ENCODE results near the gene UIMC1. TPM values are rescaled to one million over a fixed set of nuclear protein-coding genes. Genes with fewer than 3 reads are reported as not detected.

UIMC1 gene
- total and polyA plus RNA-seq, 2 of the 13 experiments (the other 11 are each of a cell fraction or from before 2014, with no cell fraction given): 18.9 to 32.7 TPM

DNA sequence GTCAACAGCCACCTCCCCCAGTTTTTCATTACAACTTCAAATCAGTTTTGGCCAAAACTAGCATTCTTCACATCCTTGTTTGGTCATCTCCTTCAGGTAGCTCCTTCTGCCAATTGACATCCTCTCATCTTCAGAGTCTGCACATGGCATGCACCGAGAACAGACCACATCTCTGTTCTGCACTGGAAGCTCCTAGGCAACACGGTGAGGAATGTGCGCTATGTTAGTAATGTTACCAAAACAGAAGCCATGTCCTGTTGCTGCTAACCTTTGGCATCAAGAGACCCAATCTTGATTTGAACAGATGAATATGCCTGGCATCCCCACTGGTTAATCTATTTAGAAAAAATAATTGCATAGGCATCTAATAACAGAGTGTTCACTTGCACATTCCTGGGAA, 102.3 kb downstream of the UIMC1 start:
- CTCF ChIA-PET (ENCODE audit: low intra/inter-chr PET ratio, low total read pairs): no interaction called here
- in situ Hi-C loops (cut with HindIII; ENCODE audit: extremely low pct_ligation_motif_present, low pct_unique_long_range_greater_than_20kb): no loop called here
- TF ChIP-seq ZNF556 (CRISPR knock-in tag; IDR thresholded peaks at IDR 0.05; ENCODE audit: borderline replicate concordance): no peak

DNA sequence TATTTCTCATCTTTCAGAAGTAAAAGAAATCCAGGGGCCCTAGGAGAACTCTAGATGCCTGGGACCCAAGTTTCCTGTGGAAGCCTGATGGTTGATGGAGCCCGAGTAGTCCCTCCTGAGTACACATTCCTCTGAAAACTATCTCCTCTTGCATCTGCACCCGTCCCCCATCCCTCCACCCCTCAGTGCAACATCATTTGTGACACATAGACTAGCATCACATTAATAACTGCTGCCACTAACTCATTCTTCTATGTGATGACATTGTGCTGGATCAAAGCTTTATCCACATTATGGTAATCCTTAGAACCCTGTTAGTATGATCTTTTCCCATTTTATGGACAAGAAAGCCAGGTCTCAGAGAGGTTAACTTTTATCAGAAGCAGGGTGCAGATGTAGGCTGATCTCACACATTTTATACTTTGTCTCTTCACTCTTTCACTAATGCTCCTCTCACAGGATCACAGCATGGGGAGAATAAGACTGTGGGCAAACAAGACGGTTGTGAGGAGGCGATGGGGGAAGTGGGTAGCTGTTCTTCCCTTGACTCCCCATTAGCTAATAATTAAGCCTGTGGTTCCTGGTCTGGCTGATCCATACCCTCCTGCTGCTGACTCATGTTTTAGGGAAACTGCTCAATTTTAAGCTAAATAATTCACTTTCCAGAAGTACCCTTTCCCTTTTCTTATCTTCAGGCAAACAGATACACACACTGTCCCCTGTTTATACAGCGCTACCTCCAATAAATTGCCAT, 103.5 kb downstream of the UIMC1 start:
- intact Hi-C loops (cut with micrococcal nuclease; ENCODE audit: unreplicated experiment) (no loop called here), in situ Hi-C loops (cut with HindIII; ENCODE audit: extremely low pct_ligation_motif_present, low pct_unique_long_range_greater_than_20kb) (no loop called here)
- 52% methylated on average over 3 of the region's 5 CpGs for WGBS (ENCODE audit: low lambda C conversion rate)
- H3K4me3 ChIP-seq (replicated peaks in 1 of 3; ENCODE audit: insufficient read depth in 1 of 3, low read depth in 2 of 3, low read length in 3 of 3): no peak overlapping the region
- no peak overlapping the region for H3K4me2 ChIP-seq (ENCODE audit: low read depth, low read length)
- H4K20me1 ChIP-seq (ENCODE audit: insufficient read depth, low read length): no peaks in the 10 kb centered on the region
- no peak overlapping the region for H2AFZ ChIP-seq (ENCODE audit: low read length)
- H3K27me3 ChIP-seq (ENCODE audit: control insufficient read depth in 1 of 2, insufficient read depth in 2 of 2, low read length in 2 of 2): no peaks in the 10 kb centered on the region
- no peaks in the 10 kb centered on the region for H3K79me2 ChIP-seq (ENCODE audit: insufficient read depth, low read length)
- H3K4me1 ChIP-seq (ENCODE audit: insufficient read depth, low read length): peaks cover 19% of the 10 kb centered on the region
- DNase-seq (ENCODE audit: low spot score): peak; percentile 21
- CTCF ChIA-PET (ENCODE audit: low intra/inter-chr PET ratio, low total read pairs): no interaction called here
- no peaks in the 10 kb centered on the region for H3K9me3 ChIP-seq (ENCODE audit: low read length)
- no TSS peak for BruUV-seq (replicated peaks)
- peak; percentile 78 for FAIRE-seq
- H3K9ac ChIP-seq (ENCODE audit: insufficient read depth, low read depth, low read length): no peak overlapping the region
- H3K36me3 ChIP-seq (replicated peaks in 1 of 2; ENCODE audit: control insufficient read depth in 1 of 2, insufficient read depth in 2 of 2, low read length in 2 of 2): peaks cover 19 to 39% of the 10 kb centered on the region in 2 experiments
- peak; percentile 53 for ATAC-seq
- POLR2A ChIA-PET: no interaction called here
- H3K27ac ChIP-seq (ENCODE audit: extremely low read length, insufficient read depth, low read length): peak overlapping the region; percentile 33
- TF ChIP-seq SNRNP70 (IDR thresholded peaks at IDR 0.05; ENCODE audit: low read depth, low read length) (no peak), RARG (CRISPR knock-in tag; IDR thresholded peaks at IDR 0.05; ENCODE audit: low read depth) (no peak), SMYD3 (CRISPR knock-in tag; IDR thresholded peaks at IDR 0.05) (no peak), RCOR2 (CRISPR knock-in tag; IDR thresholded peaks at IDR 0.05) (no peak), ZFP36L2 (CRISPR knock-in tag; IDR thresholded peaks at IDR 0.05) (no peak), MAFK (conservative IDR thresholded peaks at IDR 0.05 in 1 of 2, IDR thresholded peaks at IDR 0.05 in 1 of 2; ENCODE audit: low read length in 2 of 2) (peak; percentile 38 to 44; a peak in 2 of 4 replicates), SOX13 (IDR thresholded peaks at IDR 0.05) (no peak), SOX13 (CRISPR knock-in tag; conservative IDR thresholded peaks at IDR 0.05 in 1 of 2, IDR thresholded peaks at IDR 0.05 in 1 of 2) (no peak), RBM22 (optimal IDR thresholded peaks at IDR 0.05; ENCODE audit: low read length) (peak; percentile 71), PAF1 (CRISPR knock-in tag; IDR thresholded peaks at IDR 0.05) (no peak), RELA (CRISPR knock-in tag; IDR thresholded peaks at IDR 0.05) (no peak)
- TF ChIP-seq, protein P1, sequence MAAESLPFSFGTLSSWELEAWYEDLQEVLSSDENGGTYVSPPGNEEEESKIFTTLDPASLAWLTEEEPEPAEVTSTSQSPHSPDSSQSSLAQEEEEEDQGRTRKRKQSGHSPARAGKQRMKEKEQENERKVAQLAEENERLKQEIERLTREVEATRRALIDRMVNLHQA (CRISPR knock-in tag; IDR thresholded peaks at IDR 0.05): no peak
- TF ChIP-seq, protein P2, sequence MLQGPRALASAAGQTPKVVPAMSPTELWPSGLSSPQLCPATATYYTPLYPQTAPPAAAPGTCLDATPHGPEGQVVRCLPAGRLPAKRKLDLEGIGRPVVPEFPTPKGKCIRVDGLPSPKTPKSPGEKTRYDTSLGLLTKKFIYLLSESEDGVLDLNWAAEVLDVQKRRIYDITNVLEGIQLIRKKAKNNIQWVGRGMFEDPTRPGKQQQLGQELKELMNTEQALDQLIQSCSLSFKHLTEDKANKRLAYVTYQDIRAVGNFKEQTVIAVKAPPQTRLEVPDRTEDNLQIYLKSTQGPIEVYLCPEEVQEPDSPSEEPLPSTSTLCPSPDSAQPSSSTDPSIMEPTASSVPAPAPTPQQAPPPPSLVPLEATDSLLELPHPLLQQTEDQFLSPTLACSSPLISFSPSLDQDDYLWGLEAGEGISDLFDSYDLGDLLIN (CRISPR knock-in tag; IDR thresholded peaks at IDR 0.05; ENCODE audit: borderline replicate concordance): no peak
- TF ChIP-seq, protein P3, sequence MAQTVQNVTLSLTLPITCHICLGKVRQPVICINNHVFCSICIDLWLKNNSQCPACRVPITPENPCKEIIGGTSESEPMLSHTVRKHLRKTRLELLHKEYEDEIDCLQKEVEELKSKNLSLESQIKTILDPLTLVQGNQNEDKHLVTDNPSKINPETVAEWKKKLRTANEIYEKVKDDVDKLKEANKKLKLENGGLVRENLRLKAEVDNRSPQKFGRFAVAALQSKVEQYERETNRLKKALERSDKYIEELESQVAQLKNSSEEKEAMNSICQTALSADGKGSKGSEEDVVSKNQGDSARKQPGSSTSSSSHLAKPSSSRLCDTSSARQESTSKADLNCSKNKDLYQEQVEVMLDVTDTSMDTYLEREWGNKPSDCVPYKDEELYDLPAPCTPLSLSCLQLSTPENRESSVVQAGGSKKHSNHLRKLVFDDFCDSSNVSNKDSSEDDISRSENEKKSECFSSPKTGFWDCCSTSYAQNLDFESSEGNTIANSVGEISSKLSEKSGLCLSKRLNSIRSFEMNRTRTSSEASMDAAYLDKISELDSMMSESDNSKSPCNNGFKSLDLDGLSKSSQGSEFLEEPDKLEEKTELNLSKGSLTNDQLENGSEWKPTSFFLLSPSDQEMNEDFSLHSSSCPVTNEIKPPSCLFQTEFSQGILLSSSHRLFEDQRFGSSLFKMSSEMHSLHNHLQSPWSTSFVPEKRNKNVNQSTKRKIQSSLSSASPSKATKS (CRISPR knock-in tag; IDR thresholded peaks at IDR 0.05): no peak

More for the DNA sequence above, 102.3 kb downstream of the UIMC1 start:
- BruUV-seq (replicated peaks): no TSS peak
- H2AFZ ChIP-seq (ENCODE audit: low read length): no peak overlapping the region
- POLR2A ChIA-PET: no interaction called here
- FAIRE-seq: no peak
- no peak for ATAC-seq
- H3K27ac ChIP-seq (ENCODE audit: extremely low read length, insufficient read depth, low read length): no peak overlapping the region
- WGBS (ENCODE audit: low lambda C conversion rate): 93% methylated on average over 3 of the region's 3 CpGs
- no peaks in the 10 kb centered on the region for H4K20me1 ChIP-seq (ENCODE audit: insufficient read depth, low read length)
- H3K79me2 ChIP-seq (ENCODE audit: insufficient read depth, low read length): no peaks in the 10 kb centered on the region
- no peaks in the 10 kb centered on the region for H3K27me3 ChIP-seq (ENCODE audit: control insufficient read depth in 1 of 2, insufficient read depth in 2 of 2, low read length in 2 of 2)
- H3K4me3 ChIP-seq (replicated peaks in 1 of 3; ENCODE audit: insufficient read depth in 1 of 3, low read depth in 2 of 3, low read length in 3 of 3): no peak overlapping the region
- H3K36me3 ChIP-seq (replicated peaks in 1 of 2; ENCODE audit: control insufficient read depth in 1 of 2, insufficient read depth in 2 of 2, low read length in 2 of 2): peaks cover 26 to 49% of the 10 kb centered on the region in 2 experiments
- H3K9ac ChIP-seq (ENCODE audit: insufficient read depth, low read depth, low read length): no peak overlapping the region
- intact Hi-C loops (cut with micrococcal nuclease; ENCODE audit: unreplicated experiment): no loop called here
- no peaks in the 10 kb centered on the region for H3K9me3 ChIP-seq (ENCODE audit: low read length)
- DNase-seq (ENCODE audit: low spot score): no peak
- H3K4me1 ChIP-seq (ENCODE audit: insufficient read depth, low read length): peaks cover 19% of the 10 kb centered on the region
- no peak overlapping the region for H3K4me2 ChIP-seq (ENCODE audit: low read depth, low read length)
